IPS-NIHi7 (cell line): ENCODE data around the gene PTGR3.
A peak's percentile ranks its signal among the peaks of the same experiment; 100 is the strongest.

Experiments
- DNase-seq: peaks from one replicate; pipeline ENCODE4 v3.0.0; 2012; ENCODE audit warnings: mixed read lengths; ENCODE audit errors: extremely low spot score

Gene PTGR3, protein sequence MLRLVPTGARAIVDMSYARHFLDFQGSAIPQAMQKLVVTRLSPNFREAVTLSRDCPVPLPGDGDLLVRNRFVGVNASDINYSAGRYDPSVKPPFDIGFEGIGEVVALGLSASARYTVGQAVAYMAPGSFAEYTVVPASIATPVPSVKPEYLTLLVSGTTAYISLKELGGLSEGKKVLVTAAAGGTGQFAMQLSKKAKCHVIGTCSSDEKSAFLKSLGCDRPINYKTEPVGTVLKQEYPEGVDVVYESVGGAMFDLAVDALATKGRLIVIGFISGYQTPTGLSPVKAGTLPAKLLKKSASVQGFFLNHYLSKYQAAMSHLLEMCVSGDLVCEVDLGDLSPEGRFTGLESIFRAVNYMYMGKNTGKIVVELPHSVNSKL

DNA sequence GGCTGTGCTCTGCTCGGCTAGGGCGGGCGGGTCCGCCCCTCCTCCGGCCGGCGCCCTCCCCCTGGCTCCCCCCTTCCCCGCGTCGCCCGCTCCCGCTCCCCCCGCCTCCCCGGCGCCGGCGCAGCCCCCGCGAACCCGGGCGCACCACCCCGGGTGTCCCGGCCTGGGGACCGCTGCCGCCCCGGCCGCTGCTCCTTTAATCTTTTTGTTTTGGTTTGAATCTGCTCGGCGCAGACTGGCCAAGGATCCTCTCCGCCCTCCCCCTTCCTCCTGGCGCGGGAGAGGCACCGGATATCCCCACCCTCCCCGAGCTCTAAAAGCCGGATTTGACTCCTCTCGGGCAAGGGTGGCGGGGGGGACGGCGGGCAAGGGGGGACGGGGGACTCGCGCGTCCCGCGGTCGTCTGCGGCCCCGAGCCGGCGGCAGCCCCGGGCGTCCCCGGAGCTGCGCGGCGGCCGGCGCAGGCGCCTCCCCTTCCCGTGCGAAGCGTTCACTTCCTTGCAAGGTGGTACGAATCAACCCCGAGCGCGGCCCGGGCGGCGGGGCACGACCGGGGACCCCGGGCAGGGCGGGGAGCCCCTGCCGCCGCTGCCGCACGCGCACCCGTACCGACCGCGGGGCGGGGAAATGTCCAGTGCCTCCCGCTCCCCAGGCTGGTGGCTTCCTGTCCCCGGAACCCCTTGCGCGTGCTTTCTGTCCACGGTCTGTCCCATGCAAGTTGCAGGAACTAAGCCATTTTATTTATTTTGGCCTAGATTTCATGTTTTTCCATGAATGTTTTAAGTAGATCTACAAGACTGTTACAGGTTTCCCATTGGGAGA lies at the start of gene PTGR3:
Gene PTGR3, minus strand, starts transcription at position 11 of the 822 bp plus-strand sequence. CDS start 81 bp downstream, outside the sequence.
- DNase-seq: peak; percentile 68

GRCh38 chr18:75257605-75258004 lies 48.7 kb upstream of the PTGR3 start:
- no peak for DNase-seq

DNA sequence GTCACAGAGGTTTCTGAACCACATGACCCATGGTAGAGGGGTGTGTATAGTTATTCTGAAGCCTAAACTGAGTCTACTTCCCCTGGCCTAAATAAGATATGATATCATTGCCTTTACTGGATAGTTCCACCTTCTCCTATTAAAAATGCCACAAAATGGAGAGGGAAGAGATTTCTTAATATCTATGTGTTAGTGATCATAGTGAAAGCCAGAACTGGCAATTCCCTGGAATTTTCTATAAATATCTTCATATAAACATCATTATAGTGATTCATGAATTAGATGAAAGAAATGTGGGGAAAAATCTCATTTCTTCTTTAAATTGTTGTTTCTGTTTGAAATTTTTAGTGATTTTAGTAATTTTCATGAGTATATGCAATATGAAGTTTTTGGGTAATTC lies 47.4 kb upstream of the PTGR3 start:
- no peak for DNase-seq

GRCh38 chr18:75255094-75255493 lies 46.2 kb upstream of the PTGR3 start:
- DNase-seq: no peak

DNA sequence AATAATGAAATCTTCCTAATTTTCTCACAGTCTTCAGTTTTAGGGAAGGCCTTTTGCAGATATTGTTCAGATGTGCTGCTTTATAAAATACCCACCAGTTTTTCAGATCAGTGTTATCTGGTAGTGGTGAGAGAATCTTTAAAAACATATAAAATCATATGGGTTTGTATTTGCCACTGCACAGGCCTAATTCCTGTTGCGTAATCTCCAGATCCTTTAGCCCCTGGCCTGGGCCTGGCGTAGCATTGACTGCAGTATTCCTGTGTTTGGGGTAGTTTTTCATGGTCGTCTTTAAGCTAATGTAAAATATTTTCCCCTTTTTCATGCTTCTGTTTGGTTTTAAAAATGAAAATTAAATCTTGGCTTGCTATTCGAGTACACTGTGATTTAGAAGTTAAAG lies 44.8 kb upstream of the PTGR3 start:
- no peak for DNase-seq

GRCh38 chr18:75253043-75253442 lies 44.1 kb upstream of the PTGR3 start:
- DNase-seq: no peak

DNA sequence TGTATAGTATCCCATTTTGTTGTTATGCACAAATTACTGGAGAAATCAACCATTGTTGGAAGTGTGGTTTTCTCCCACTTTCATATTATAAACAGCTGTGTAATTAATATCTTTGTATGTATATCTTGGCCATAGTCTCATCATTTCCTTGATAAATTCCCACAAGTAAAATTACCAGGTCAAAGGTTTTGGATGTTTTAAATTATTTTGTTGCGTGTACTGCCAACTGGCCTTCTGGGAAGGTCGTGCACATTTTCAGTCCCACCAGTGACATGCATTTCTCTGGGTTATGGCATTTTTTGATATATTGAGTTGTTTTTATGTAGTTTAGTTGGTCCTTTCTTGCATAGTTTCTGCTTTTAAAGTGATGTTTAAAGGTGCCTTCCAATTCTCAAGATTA lies 43.2 kb upstream of the PTGR3 start:
- no peak for DNase-seq

DNA sequence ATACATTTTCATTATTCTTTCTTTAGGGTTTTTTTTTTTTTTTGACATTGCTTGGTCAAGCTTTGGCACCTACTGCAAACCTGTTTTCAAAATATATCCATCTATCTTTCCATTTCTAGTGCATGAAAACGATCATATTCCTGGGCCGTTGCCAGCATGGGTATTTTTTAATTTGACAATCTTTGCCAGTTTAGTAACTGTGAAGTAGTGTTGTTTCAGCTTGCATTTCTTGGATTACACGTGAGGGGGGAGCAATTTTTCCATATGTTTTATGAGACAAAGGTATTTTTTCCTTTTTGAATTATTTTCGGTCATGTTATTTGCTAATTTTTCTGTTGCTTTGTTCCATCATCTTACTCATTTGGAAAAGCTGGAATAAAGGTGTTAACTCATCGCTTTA lies 42.5 kb upstream of the PTGR3 start:
- no peak for DNase-seq

DNA sequence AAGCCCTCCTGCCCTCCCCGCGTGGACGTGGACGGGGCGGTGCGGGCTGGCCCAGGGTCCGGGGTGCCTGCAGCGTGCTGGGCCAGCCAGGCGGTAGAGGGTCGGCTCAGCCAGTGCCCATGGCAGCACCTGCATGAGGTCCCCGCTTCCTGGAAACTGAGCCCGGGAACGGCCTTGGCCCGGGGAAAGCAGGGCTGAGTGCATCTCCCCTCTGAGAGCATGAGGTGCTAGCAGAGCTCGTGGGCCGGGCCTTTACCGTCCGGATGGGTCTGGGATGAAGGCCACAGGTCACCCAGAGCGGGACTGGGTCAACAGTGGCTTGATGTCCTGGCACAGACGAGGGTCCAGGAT lies 41.5 kb upstream of the PTGR3 start:
- DNase-seq: no peak

DNA sequence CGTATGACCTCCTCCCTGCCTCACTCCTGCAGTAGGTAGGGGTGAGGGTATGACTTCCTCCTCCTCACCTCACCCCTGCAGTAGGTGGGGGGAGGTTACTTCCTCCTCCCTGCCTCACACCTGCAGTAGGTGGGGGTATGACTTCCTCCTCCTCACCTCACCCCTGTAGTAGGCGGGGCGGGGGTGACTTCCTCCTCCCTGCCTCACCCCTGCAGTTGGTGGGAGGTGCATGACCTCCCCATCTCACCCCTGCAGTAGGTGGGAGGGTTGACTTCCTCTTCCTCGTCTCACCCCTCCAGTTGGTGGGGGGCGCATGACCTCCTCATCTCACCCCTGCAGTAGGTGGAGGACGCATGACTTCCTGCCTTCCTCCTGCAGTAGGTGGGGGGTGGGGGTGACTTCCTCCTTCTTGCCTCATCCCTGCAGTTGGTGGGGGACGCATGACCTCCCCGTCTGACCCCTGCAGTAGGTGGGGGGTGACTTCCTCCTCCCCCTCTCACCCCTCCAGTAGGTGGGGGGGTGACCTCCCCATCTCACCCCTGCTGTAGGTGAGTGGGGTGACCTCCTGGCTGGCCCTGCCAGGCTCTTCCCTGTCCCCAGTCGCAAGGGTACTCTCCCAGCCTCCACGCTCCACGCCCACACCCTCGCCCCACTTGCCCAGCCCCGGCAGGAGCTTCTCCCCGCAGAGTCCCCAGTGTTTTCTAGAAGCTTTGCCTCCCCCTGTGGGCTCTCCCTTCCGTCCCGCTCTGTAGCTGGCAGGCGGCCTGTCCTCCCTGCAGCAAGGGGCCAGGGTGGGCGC lies 40.9 kb upstream of the PTGR3 start:
- no peak for DNase-seq

DNA sequence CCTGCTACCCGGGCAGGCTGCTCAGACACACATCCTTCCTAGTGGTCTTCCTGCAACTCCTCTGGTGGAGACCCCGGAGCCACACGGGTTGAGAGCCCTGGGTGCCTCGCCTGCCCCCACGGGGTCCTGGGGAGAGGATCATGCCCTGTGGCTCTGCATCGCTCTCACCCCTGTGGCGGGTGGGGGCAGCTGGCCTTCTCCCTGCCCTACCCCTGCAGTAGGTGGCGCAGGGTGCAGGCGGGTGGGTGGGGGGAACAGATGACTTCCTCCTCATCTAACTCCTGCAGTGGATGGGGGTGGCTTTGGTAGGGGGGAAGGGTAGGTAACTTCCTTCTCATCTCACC lies 40.2 kb upstream of the PTGR3 start:
- no peak for DNase-seq

DNA sequence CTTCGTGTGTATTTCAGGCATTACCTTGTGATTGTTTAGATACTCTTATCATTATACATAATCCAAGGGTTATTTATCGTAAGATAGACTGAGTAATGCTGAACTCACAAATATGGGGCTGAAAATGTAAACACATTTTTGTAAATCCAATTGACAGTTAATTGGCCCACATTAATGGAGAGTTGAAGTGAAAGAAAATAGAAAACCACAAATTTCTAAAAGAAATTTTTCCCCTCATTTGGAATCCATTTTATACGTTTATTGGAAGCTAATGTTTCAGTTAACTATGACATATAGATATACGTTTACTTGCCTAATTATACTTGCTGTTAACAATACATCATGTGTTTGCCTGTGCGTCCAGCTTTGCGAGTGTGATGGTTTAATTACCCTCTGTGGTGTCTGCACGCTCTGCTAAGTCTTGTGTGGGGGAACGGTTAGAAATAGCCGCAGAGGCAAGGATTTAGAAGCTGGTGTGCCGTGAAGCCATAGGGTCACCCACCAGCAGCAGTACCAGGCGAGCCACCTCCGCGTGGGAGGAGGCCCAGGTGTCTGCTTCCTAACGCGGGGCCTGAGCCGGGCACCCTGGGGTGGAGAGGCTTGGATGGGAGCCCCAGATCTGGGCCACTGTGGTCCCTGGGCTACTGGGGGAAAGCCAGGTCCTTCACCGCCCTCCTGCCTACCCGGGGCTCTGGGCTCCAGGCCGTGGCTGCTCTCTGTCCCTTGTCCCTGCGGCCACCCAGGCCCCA lies 39.7 kb upstream of the PTGR3 start:
- DNase-seq: no peak

DNA sequence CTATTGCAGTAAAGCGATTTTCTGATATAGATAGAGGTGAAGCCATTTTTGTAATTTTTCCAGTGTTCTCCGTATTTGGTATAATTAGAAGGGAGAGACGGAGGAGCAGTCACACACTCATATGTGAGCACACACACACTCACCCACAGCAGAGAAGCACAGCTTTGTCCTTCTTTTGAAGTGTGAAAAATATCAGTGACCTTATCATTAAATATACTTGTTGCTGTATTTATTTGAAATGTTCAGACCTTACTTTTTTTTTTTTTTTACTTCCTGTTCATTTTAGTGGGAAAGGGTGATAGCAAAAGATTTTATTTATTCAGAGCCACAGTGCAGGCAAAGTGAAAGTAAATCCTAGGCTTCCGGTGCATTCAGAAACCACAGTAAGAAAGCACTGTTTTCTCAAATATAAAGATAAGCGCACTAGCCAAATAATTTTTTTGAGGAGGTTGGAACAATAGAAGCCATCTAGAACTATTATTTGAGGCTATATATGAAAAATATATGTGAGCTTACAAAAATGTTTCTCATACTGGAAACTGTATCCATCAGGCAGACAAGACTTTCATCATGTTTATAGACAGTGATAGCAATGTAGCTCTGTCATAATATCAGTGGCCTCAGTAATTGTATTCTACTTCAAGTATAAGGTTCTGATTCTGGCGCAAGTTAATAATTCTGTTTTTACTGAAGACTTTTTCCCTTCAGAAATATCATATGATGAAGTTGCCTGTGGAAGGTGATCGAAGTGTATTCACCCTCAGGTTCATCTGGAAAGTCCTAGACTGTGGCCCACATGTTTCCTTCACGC lies 38.9 kb upstream of the PTGR3 start:
- no peak for DNase-seq

GRCh38 chr18:75246721-75247610 lies 38.0 kb upstream of the PTGR3 start:
- no peak for DNase-seq

- DNase-seq: peak; percentile 73
Measured at GRCh38 chr18:75244351-75245313, 35.7 kb upstream of the PTGR3 start.

GRCh38 chr18:75241705-75242104 lies 32.8 kb upstream of the PTGR3 start:
- DNase-seq: no peak

DNA sequence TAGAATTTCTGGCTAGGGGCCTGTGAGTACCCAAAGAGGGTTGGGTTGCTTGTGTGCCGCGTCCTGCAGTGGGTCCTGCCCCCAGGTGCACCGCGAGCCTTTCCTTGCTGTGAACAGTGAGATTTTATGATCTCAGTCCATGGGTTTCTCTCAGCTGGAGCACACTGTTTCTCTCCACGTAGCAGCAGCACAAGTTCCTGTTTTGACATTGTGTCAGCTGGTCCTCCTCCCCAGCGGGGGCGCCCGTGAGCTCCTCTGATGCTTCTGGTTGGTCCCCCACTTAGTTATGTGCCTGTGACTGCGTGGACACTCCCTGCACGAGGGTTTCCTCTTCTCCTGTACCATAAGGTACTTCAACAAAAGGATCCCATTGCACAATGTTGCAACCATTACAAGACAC lies 31.5 kb upstream of the PTGR3 start:
- no peak for DNase-seq

- DNase-seq: no peak
Measured at GRCh38 chr18:75238786-75239185, 29.8 kb upstream of the PTGR3 start.

- no peak for DNase-seq
Measured at GRCh38 chr18:75238100-75238499, 29.2 kb upstream of the PTGR3 start.
